ENCODE measurements around the gene IL37.

DNA sequence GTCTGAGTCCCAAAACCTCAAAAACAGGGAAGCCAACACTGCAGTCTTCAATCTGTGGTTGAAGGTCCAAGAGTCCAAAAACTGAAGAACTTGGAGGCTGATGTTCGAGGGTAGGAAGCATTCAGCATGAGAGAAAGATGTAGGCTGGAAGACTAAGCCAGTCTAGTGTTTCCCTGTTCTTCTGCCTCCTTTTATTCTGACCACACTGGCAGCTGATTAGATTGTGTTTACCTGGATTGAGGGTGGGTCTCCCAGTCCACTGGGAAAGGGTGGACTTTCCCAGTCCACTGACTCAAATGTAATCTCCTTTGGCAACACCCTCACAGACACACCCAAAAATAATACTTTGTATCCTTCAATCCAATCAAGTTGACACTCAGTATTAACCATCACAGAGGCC, 46.9 kb upstream of the IL37 start:
- TF ChIP-seq, protein P1, sequence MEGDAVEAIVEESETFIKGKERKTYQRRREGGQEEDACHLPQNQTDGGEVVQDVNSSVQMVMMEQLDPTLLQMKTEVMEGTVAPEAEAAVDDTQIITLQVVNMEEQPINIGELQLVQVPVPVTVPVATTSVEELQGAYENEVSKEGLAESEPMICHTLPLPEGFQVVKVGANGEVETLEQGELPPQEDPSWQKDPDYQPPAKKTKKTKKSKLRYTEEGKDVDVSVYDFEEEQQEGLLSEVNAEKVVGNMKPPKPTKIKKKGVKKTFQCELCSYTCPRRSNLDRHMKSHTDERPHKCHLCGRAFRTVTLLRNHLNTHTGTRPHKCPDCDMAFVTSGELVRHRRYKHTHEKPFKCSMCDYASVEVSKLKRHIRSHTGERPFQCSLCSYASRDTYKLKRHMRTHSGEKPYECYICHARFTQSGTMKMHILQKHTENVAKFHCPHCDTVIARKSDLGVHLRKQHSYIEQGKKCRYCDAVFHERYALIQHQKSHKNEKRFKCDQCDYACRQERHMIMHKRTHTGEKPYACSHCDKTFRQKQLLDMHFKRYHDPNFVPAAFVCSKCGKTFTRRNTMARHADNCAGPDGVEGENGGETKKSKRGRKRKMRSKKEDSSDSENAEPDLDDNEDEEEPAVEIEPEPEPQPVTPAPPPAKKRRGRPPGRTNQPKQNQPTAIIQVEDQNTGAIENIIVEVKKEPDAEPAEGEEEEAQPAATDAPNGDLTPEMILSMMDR (CRISPR knock-in tag; IDR thresholded peaks at IDR 0.05): no peak
- no peak for TF ChIP-seq CEBPB (IDR thresholded peaks at IDR 0.05; ENCODE audit: borderline replicate concordance, low read depth, low read length)

All from HepG2 (cell line).